Measurements from ENCODE around the gene DERA.

Gene DERA

GRCh38 chr12:15984097-15984800 lies 73.1 kb downstream of the DERA start:
- TF ChIP-seq CTCF (IDR thresholded peaks at IDR 0.05; ENCODE audit: insufficient read depth, low read length, poor library complexity, severe bottlenecking) (no peak), EZH2phosphoT487 (conservative IDR thresholded peaks at IDR 0.05; ENCODE audit: low read length) (no peak)
- 0 out of 2 replicates have a peak, but pooled peaks cover 4% of the 10 kb centered on the region for H3K36me3 ChIP-seq (ENCODE audit: low read length)
- H4K20me1 ChIP-seq (ENCODE audit: low read depth, low read length): no peaks in the 10 kb centered on the region

GRCh38 chr12:15984963-15985362 lies 73.8 kb downstream of the DERA start:
- Histone ChIP-seq H3K4me2 (ENCODE audit: low read depth, low read length, poor library complexity, severe bottlenecking) (peak overlapping the region; percentile 25), H3F3A (ENCODE audit: insufficient read depth) (peaks cover 3% of the 10 kb centered on the region; the same call in 1 of the 2 replicates), H3K27me3 (ENCODE audit: low read length) (no peaks in the 10 kb centered on the region), H3K4me3 (ENCODE audit: insufficient read depth, low read length, poor library complexity, severe bottlenecking) (no peak overlapping the region), H3K9me2 (replicated peaks; ENCODE audit: insufficient read depth, low read length) (no peaks in the 10 kb centered on the region), H3K9me3 (ENCODE audit: insufficient read depth, low read length) (no peaks in the 10 kb centered on the region), H4K20me1 (ENCODE audit: low read depth, low read length) (no peaks in the 10 kb centered on the region), H3K27ac (ENCODE audit: low read depth, low read length) (peak overlapping the region; percentile 33; the same call in 1 of the 2 replicates), H3K36me3 (ENCODE audit: low read length) (0 out of 2 replicates have a peak, but pooled peaks cover 4% of the 10 kb centered on the region), H3K79me2 (ENCODE audit: insufficient read depth, low read length) (no peaks in the 10 kb centered on the region), H2AFZ (ENCODE audit: low read depth, low read length, severe bottlenecking) (no peak overlapping the region), H3K9ac (ENCODE audit: low read length) (no peak overlapping the region)
- no peak for TF ChIP-seq CTCF (IDR thresholded peaks at IDR 0.05; ENCODE audit: insufficient read depth, low read length, poor library complexity, severe bottlenecking)
- no peak for TF ChIP-seq EZH2phosphoT487 (conservative IDR thresholded peaks at IDR 0.05; ENCODE audit: low read length)

More at GRCh38 chr12:15984097-15984800, 73.1 kb downstream of the DERA start:
- Histone ChIP-seq H2AFZ (ENCODE audit: low read depth, low read length, severe bottlenecking) (no peak overlapping the region), H3K9me2 (replicated peaks; ENCODE audit: insufficient read depth, low read length) (no peaks in the 10 kb centered on the region), H3K4me3 (ENCODE audit: insufficient read depth, low read length, poor library complexity, severe bottlenecking) (no peak overlapping the region), H3K9me3 (ENCODE audit: insufficient read depth, low read length) (no peaks in the 10 kb centered on the region), H3K4me2 (ENCODE audit: low read depth, low read length, poor library complexity, severe bottlenecking) (no peak overlapping the region), H3K27ac (ENCODE audit: low read depth, low read length) (peak overlapping the region; percentile 33; the same call in 1 of the 2 replicates), H3F3A (ENCODE audit: insufficient read depth) (peaks cover 3% of the 10 kb centered on the region; the same call in 1 of the 2 replicates), H3K9ac (ENCODE audit: low read length) (no peak overlapping the region), H3K79me2 (ENCODE audit: insufficient read depth, low read length) (no peaks in the 10 kb centered on the region), H3K27me3 (ENCODE audit: low read length) (no peaks in the 10 kb centered on the region)

- TF ChIP-seq EZH2phosphoT487 (conservative IDR thresholded peaks at IDR 0.05; ENCODE audit: low read length): no peak
- TF ChIP-seq CTCF (IDR thresholded peaks at IDR 0.05; ENCODE audit: insufficient read depth, low read length, poor library complexity, severe bottlenecking): no peak
- no peak overlapping the region for H3K9ac ChIP-seq (ENCODE audit: low read length)
- no peak overlapping the region for H2AFZ ChIP-seq (ENCODE audit: low read depth, low read length, severe bottlenecking)
- no peaks in the 10 kb centered on the region for H4K20me1 ChIP-seq (ENCODE audit: low read depth, low read length)
- H3K9me2 ChIP-seq (replicated peaks; ENCODE audit: insufficient read depth, low read length): no peaks in the 10 kb centered on the region
- H3K79me2 ChIP-seq (ENCODE audit: insufficient read depth, low read length): no peaks in the 10 kb centered on the region
- H3K4me3 ChIP-seq (ENCODE audit: insufficient read depth, low read length, poor library complexity, severe bottlenecking): no peak overlapping the region
- H3K36me3 ChIP-seq (ENCODE audit: low read length): 0 out of 2 replicates have a peak, but pooled peaks cover 4% of the 10 kb centered on the region
- no peak overlapping the region for H3K27ac ChIP-seq (ENCODE audit: low read depth, low read length)
- peaks cover 3% of the 10 kb centered on the region; the same call in 1 of the 2 replicates for H3F3A ChIP-seq (ENCODE audit: insufficient read depth)
- H3K9me3 ChIP-seq (ENCODE audit: insufficient read depth, low read length): no peaks in the 10 kb centered on the region
- no peaks in the 10 kb centered on the region for H3K27me3 ChIP-seq (ENCODE audit: low read length)
- no peak overlapping the region for H3K4me2 ChIP-seq (ENCODE audit: low read depth, low read length, poor library complexity, severe bottlenecking)
These were observed 76.6 kb downstream of the DERA start for GRCh38 chr12:15987696-15988095.

Measured in SU-DHL-6 (cell line).